ENCODE measurements around the gene DYNLL2.
"Not testable (repeated sequence)": the region's sequence is repeated elsewhere in the genome, so short reads cannot be mapped to it uniquely, and the experiment has no call there.

DYNLL2 gene

GRCh38 chr17:58082870-58083490 is at the start of gene DYNLL2:
Gene DYNLL2 (plus strand): TSS chr17:58083419. CDS start chr17:58087091, 3,672 bp downstream.
- peaks cover 15% of the 10 kb centered on the region for H3K4me1 ChIP-seq (ENCODE audit: control insufficient read depth, insufficient read depth, low read length)
- WGBS (ENCODE audit: insufficient coverage, insufficient read length) = no CpG with 5 or more reads among the region's 45 CpGs
- H3K27ac ChIP-seq (ENCODE audit: low read length) = no peak within 1 kb of the TSS
- no peaks in the 10 kb centered on the region for H3K27me3 ChIP-seq (ENCODE audit: control insufficient read depth, insufficient read depth, low read length)
- peak within 1 kb of the TSS; percentile 100 for H3K4me3 ChIP-seq (ENCODE audit: low read length)
- peak; percentile 76 for DNase-seq (ENCODE audit: low read depth, low spot score)
- peaks cover 14% of the 10 kb centered on the region for H3K36me3 ChIP-seq (ENCODE audit: control insufficient read depth, insufficient read depth, low read length)
- no peaks in the 10 kb centered on the region for H3K9me3 ChIP-seq (ENCODE audit: control insufficient read depth, insufficient read depth, low read length)

- Histone ChIP-seq H3K27me3 (ENCODE audit: control insufficient read depth, insufficient read depth, low read length) (no peaks in the 10 kb centered on the region), H3K36me3 (ENCODE audit: control insufficient read depth, insufficient read depth, low read length) (no peaks in the 10 kb centered on the region), H3K27ac (ENCODE audit: low read length) (no peak overlapping the region), H3K4me1 (ENCODE audit: control insufficient read depth, insufficient read depth, low read length) (no peaks in the 10 kb centered on the region), H3K9me3 (ENCODE audit: control insufficient read depth, insufficient read depth, low read length) (no peaks in the 10 kb centered on the region), H3K4me3 (ENCODE audit: low read length) (no peak overlapping the region)
- DNase-seq (ENCODE audit: low read depth, low spot score) = no peak
- no CpG with 5 or more reads among the region's 3 CpGs for WGBS (ENCODE audit: insufficient coverage, insufficient read length)
These were observed 43.2 kb upstream of the DYNLL2 start for GRCh38 chr17:58039975-58040374.

GRCh38 chr17:58040386-58040785 is 42.8 kb upstream of the DYNLL2 start:
- Histone ChIP-seq H3K4me3 (ENCODE audit: low read length) (no peak overlapping the region), H3K9me3 (ENCODE audit: control insufficient read depth, insufficient read depth, low read length) (no peaks in the 10 kb centered on the region), H3K36me3 (ENCODE audit: control insufficient read depth, insufficient read depth, low read length) (no peaks in the 10 kb centered on the region), H3K27me3 (ENCODE audit: control insufficient read depth, insufficient read depth, low read length) (no peaks in the 10 kb centered on the region), H3K27ac (ENCODE audit: low read length) (no peak overlapping the region), H3K4me1 (ENCODE audit: control insufficient read depth, insufficient read depth, low read length) (no peaks in the 10 kb centered on the region)
- no CpG with 5 or more reads among the region's 8 CpGs for WGBS (ENCODE audit: insufficient coverage, insufficient read length)
- DNase-seq (ENCODE audit: low read depth, low spot score) = no peak

- no peak for DNase-seq (ENCODE audit: low read depth, low spot score)
- H3K4me3 ChIP-seq (ENCODE audit: low read length) = no peak overlapping the region
- H3K27me3 ChIP-seq (ENCODE audit: control insufficient read depth, insufficient read depth, low read length) = no peaks in the 10 kb centered on the region
- WGBS (ENCODE audit: insufficient coverage, insufficient read length) = no CpG with 5 or more reads among the region's 5 CpGs
- no peak overlapping the region for H3K27ac ChIP-seq (ENCODE audit: low read length)
- H3K36me3 ChIP-seq (ENCODE audit: control insufficient read depth, insufficient read depth, low read length) = no peaks in the 10 kb centered on the region
- H3K4me1 ChIP-seq (ENCODE audit: control insufficient read depth, insufficient read depth, low read length) = no peaks in the 10 kb centered on the region
- H3K9me3 ChIP-seq (ENCODE audit: control insufficient read depth, insufficient read depth, low read length) = no peaks in the 10 kb centered on the region
These were observed 42.1 kb upstream of the DYNLL2 start for GRCh38 chr17:58041161-58041560.

GRCh38 chr17:58043221-58044181 is 39.7 kb upstream of the DYNLL2 start:
- Histone ChIP-seq H3K4me1 (ENCODE audit: control insufficient read depth, insufficient read depth, low read length) (no peaks in the 10 kb centered on the region), H3K27ac (ENCODE audit: low read length) (no peak overlapping the region), H3K4me3 (ENCODE audit: low read length) (no peak overlapping the region), H3K9me3 (ENCODE audit: control insufficient read depth, insufficient read depth, low read length) (no peaks in the 10 kb centered on the region), H3K27me3 (ENCODE audit: control insufficient read depth, insufficient read depth, low read length) (no peaks in the 10 kb centered on the region), H3K36me3 (ENCODE audit: control insufficient read depth, insufficient read depth, low read length) (no peaks in the 10 kb centered on the region)
- no peak for DNase-seq (ENCODE audit: low read depth, low spot score)
- 100% methylated on average over 1 of the region's 5 CpGs for WGBS (ENCODE audit: insufficient coverage, insufficient read length)

- not testable (repeated sequence) for DNase-seq (ENCODE audit: low read depth, low spot score)
These were observed 39.0 kb upstream of the DYNLL2 start for GRCh38 chr17:58044256-58044655.

GRCh38 chr17:58046239-58047094 is 36.8 kb upstream of the DYNLL2 start:
- Histone ChIP-seq H3K27ac (ENCODE audit: low read length) (no peak overlapping the region), H3K4me3 (ENCODE audit: low read length) (no peak overlapping the region), H3K27me3 (ENCODE audit: control insufficient read depth, insufficient read depth, low read length) (no peaks in the 10 kb centered on the region), H3K9me3 (ENCODE audit: control insufficient read depth, insufficient read depth, low read length) (no peaks in the 10 kb centered on the region), H3K36me3 (ENCODE audit: control insufficient read depth, insufficient read depth, low read length) (no peaks in the 10 kb centered on the region), H3K4me1 (ENCODE audit: control insufficient read depth, insufficient read depth, low read length) (no peaks in the 10 kb centered on the region)
- no peak for DNase-seq (ENCODE audit: low read depth, low spot score)
- WGBS (ENCODE audit: insufficient coverage, insufficient read length) = no CpG with 5 or more reads among the region's 18 CpGs

More at GRCh38 chr17:58044256-58044655, 39.0 kb upstream of the DYNLL2 start:
- not testable (repeated sequence) for H3K9me3 ChIP-seq (ENCODE audit: control insufficient read depth, insufficient read depth, low read length); H3K27ac ChIP-seq (ENCODE audit: low read length); H3K4me1 ChIP-seq (ENCODE audit: control insufficient read depth, insufficient read depth, low read length); H3K4me3 ChIP-seq (ENCODE audit: low read length); H3K27me3 ChIP-seq (ENCODE audit: control insufficient read depth, insufficient read depth, low read length); H3K36me3 ChIP-seq (ENCODE audit: control insufficient read depth, insufficient read depth, low read length)
- no CpG with 5 or more reads among the region's 6 CpGs for WGBS (ENCODE audit: insufficient coverage, insufficient read length)

- Histone ChIP-seq H3K27ac (ENCODE audit: low read length) (no peak overlapping the region), H3K27me3 (ENCODE audit: control insufficient read depth, insufficient read depth, low read length) (no peaks in the 10 kb centered on the region), H3K36me3 (ENCODE audit: control insufficient read depth, insufficient read depth, low read length) (no peaks in the 10 kb centered on the region), H3K4me1 (ENCODE audit: control insufficient read depth, insufficient read depth, low read length) (no peaks in the 10 kb centered on the region), H3K4me3 (ENCODE audit: low read length) (no peak overlapping the region), H3K9me3 (ENCODE audit: control insufficient read depth, insufficient read depth, low read length) (no peaks in the 10 kb centered on the region)
- WGBS (ENCODE audit: insufficient coverage, insufficient read length) = no CpG with 5 or more reads among the region's 4 CpGs
- no peak for DNase-seq (ENCODE audit: low read depth, low spot score)
These were observed 35.7 kb upstream of the DYNLL2 start for GRCh38 chr17:58047376-58048150.

GRCh38 chr17:58049533-58049932 is 33.7 kb upstream of the DYNLL2 start:
- WGBS (ENCODE audit: insufficient coverage, insufficient read length) = no CpG with 5 or more reads among the region's 4 CpGs
- no peak for DNase-seq (ENCODE audit: low read depth, low spot score)
- Histone ChIP-seq H3K27ac (ENCODE audit: low read length) (no peak overlapping the region), H3K9me3 (ENCODE audit: control insufficient read depth, insufficient read depth, low read length) (no peaks in the 10 kb centered on the region), H3K27me3 (ENCODE audit: control insufficient read depth, insufficient read depth, low read length) (no peaks in the 10 kb centered on the region), H3K4me3 (ENCODE audit: low read length) (no peak overlapping the region), H3K36me3 (ENCODE audit: control insufficient read depth, insufficient read depth, low read length) (no peaks in the 10 kb centered on the region), H3K4me1 (ENCODE audit: control insufficient read depth, insufficient read depth, low read length) (no peaks in the 10 kb centered on the region)
